Measurements from ENCODE around the gene SUGCT. TPM values are rescaled to one million over a fixed set of nuclear protein-coding genes. Genes with fewer than 3 reads are reported as not detected.
"Not testable (repeated sequence)": the region's sequence is repeated elsewhere in the genome, so short reads cannot be mapped to it uniquely, and the experiment has no call there.

The SUGCT gene
- total RNA-seq, 2 donors from 2014 or later, result 10.3 to 18.6 TPM

GRCh38 chr7:40348126-40348728 lies 213.4 kb downstream of the SUGCT start:
- ATAC-seq, result no peak
- no peak for DNase-seq
- intact Hi-C loops (cut with DNase I, micrococcal nuclease), result no loop called here

GRCh38 chr7:40350100-40350499 lies 215.3 kb downstream of the SUGCT start:
- DNase-seq (no peak), ATAC-seq (no peak)
- intact Hi-C loops (cut with DNase I, micrococcal nuclease), result no loop called here

GRCh38 chr7:40354711-40355110 lies 219.9 kb downstream of the SUGCT start:
- DNase-seq (no peak), ATAC-seq (no peak)
- intact Hi-C loops (cut with DNase I, micrococcal nuclease), result no loop called here

- intact Hi-C loops (cut with DNase I, micrococcal nuclease), result no loop called here
- ATAC-seq, result no peak
- no peak for DNase-seq
These were observed 221.5 kb downstream of the SUGCT start for GRCh38 chr7:40356312-40356711.

- ATAC-seq (no peak), DNase-seq (no peak)
- intact Hi-C loops (cut with DNase I, micrococcal nuclease), result no loop called here
These were observed 222.3 kb downstream of the SUGCT start for GRCh38 chr7:40356871-40357709.

- ATAC-seq (no peak), DNase-seq (no peak)
- intact Hi-C loops (cut with DNase I, micrococcal nuclease), result no loop called here
These were observed 235.0 kb downstream of the SUGCT start for GRCh38 chr7:40369641-40370277.

GRCh38 chr7:40371806-40372440 lies 237.1 kb downstream of the SUGCT start:
- no peak for ATAC-seq
- no peak for DNase-seq
- intact Hi-C loops (cut with DNase I, micrococcal nuclease), result no loop called here

- intact Hi-C loops (cut with DNase I, micrococcal nuclease), result no loop called here
- no peak for DNase-seq
- no peak for ATAC-seq
These were observed 239.8 kb downstream of the SUGCT start for GRCh38 chr7:40374575-40374974.

GRCh38 chr7:40380111-40380510 lies 245.3 kb downstream of the SUGCT start:
- no peak for ATAC-seq
- intact Hi-C loops (cut with DNase I, micrococcal nuclease), result no loop called here
- no peak for DNase-seq

- ATAC-seq, result no peak
- no peak for DNase-seq
- intact Hi-C loops (cut with DNase I, micrococcal nuclease), result no loop called here
These were observed 247.3 kb downstream of the SUGCT start for GRCh38 chr7:40382145-40382544.

- intact Hi-C loops (cut with DNase I, micrococcal nuclease), result no loop called here
- no peak for ATAC-seq
These were observed 258.9 kb downstream of the SUGCT start for GRCh38 chr7:40393660-40394059.

GRCh38 chr7:40394400-40394799 lies 259.6 kb downstream of the SUGCT start:
- DNase-seq (no peak), ATAC-seq (no peak)
- intact Hi-C loops (cut with DNase I, micrococcal nuclease), result no loop called here

More at GRCh38 chr7:40393660-40394059, 258.9 kb downstream of the SUGCT start:
- no peak for DNase-seq

GRCh38 chr7:40400525-40400924 lies 265.7 kb downstream of the SUGCT start:
- ATAC-seq (no peak), DNase-seq (no peak)
- intact Hi-C loops (cut with DNase I, micrococcal nuclease), result no loop called here

- intact Hi-C loops (cut with DNase I, micrococcal nuclease), result no loop called here
- no peak for ATAC-seq
- DNase-seq, result no peak
These were observed 266.6 kb downstream of the SUGCT start for GRCh38 chr7:40401406-40401805.

GRCh38 chr7:40402661-40403060 lies 267.9 kb downstream of the SUGCT start:
- DNase-seq (no peak), ATAC-seq (no peak)
- intact Hi-C loops (cut with DNase I, micrococcal nuclease), result no loop called here

GRCh38 chr7:40403703-40404476 lies 269.1 kb downstream of the SUGCT start:
- DNase-seq, result no peak
- intact Hi-C loops (cut with DNase I, micrococcal nuclease), result no loop called here
- no peak for ATAC-seq

GRCh38 chr7:40405991-40406390 lies 271.2 kb downstream of the SUGCT start:
- ATAC-seq, result no peak
- intact Hi-C loops (cut with DNase I, micrococcal nuclease), result no loop called here
- no peak for DNase-seq

- intact Hi-C loops (cut with DNase I, micrococcal nuclease), result no loop called here
- no peak for ATAC-seq
- no peak for DNase-seq
These were observed 277.5 kb downstream of the SUGCT start for GRCh38 chr7:40412323-40412722.

- intact Hi-C loops (cut with DNase I, micrococcal nuclease); ATAC-seq; DNase-seq: not testable (repeated sequence)
These were observed 279.9 kb downstream of the SUGCT start for GRCh38 chr7:40414704-40415103.

All from left colon (tissue), 2 donors.